SK-N-SH (cell line): ENCODE measurements around the gene MMP24OS. TPM values are rescaled to one million over a fixed set of nuclear protein-coding genes. Genes with fewer than 3 reads are reported as not detected.
"Not testable (repeated sequence)": the region's sequence is repeated elsewhere in the genome, so short reads cannot be mapped to it uniquely, and the experiment has no call there.

Source experiments
- CTCF ChIA-PET: fragments of 300-600, 350-600 bp; formaldehyde crosslinking; extraction: SDS; loops from one replicate; lab custom pipeline; 2021; lab: Yijun Ruan, JAX
- POLR2A ChIA-PET: fragments of 350-600 bp; sonication (Branson Sonifier 250); formaldehyde crosslinking; extraction: SDS; loops from one replicate; lab custom pipeline; 2020; ENCODE audit warnings: antibody characterized with exemption, inconsistent platforms; lab: Yijun Ruan, JAX
- DNase-seq: peaks from one replicate; pipeline ENCODE4 v3.0.0; 2012
- H2AFZ ChIP-seq: fragments of 200-600 bp; sonication (generic); 2 replicates; pipeline ENCODE4 v1.8.1; 2016; ENCODE audit warnings: antibody characterized with exemption, mild to moderate bottlenecking, low read depth
- H3F3A ChIP-seq: fragments of 200-600 bp; sonication (generic); replicated peaks from 2 replicates; pipeline ENCODE3; 2016; ENCODE audit warnings: antibody characterized with exemption, mild to moderate bottlenecking; ENCODE audit not compliant: insufficient read depth
- H3K27ac ChIP-seq, 2 experiments: fragments of 200-500 bp in 1 of 2; fragments of 200-600 bp in 1 of 2; sonication (Bioruptor generic) in 1 of 2; sonication (generic), shearing (Covaris generic) in 1 of 2; 2 replicates each; pipeline versions ENCODE4 v1.5.1 to v1.6.1; 2014 to 2016; ENCODE audit warnings: low read depth in 2 of 2, inconsistent platforms in 1 of 2, low read length in 1 of 2, mild to moderate bottlenecking in 1 of 2, mixed read lengths in 1 of 2
- H3K27me3 ChIP-seq: fragments of 200-600 bp; sonication (generic), shearing (Covaris generic); 2 replicates; pipeline ENCODE4 v1.6.1; 2016; ENCODE audit warnings: mixed run types; ENCODE audit not compliant: insufficient read depth
- H3K36me3 ChIP-seq, 2 experiments: fragments of 200-500 bp in 1 of 2; fragments of 200-600 bp in 1 of 2; sonication (Bioruptor generic) in 1 of 2; sonication (generic) in 1 of 2; replicated peaks in 1 of 2; 2 replicates each; pipeline versions ENCODE3 to v1.5.1; 2014 to 2016; ENCODE audit warnings: low read length in 1 of 2, mild to moderate bottlenecking in 1 of 2; ENCODE audit not compliant: insufficient read depth in 2 of 2, control insufficient read depth in 1 of 2
- H3K4me1 ChIP-seq, 2 experiments: fragments of 200-500 bp in 1 of 2; fragments of 200-600 bp in 1 of 2; sonication (Bioruptor generic) in 1 of 2; sonication (generic), shearing (Covaris generic) in 1 of 2; 2 replicates each; pipeline versions ENCODE4 v1.5.1 to v1.6.1; 2014 to 2016; ENCODE audit warnings: low read depth in 1 of 2, low read length in 1 of 2, mixed run types in 1 of 2; ENCODE audit not compliant: insufficient read depth in 2 of 2, control insufficient read depth in 1 of 2
- H3K4me2 ChIP-seq: fragments of 200-600 bp; sonication (generic), shearing (Covaris generic); 2 replicates; pipeline ENCODE4 v1.6.1; 2017; ENCODE audit warnings: mixed run types
- H3K4me3 ChIP-seq, 2 experiments: fragments of 200-500 bp in 1 of 2; fragments of 200-600 bp in 1 of 2; sonication (Bioruptor generic) in 1 of 2; sonication (generic), shearing (Covaris generic) in 1 of 2; 2 replicates each; pipeline versions ENCODE4 v1.5.1 to v1.8.1; 2014 to 2016; ENCODE audit warnings: low read depth in 2 of 2, inconsistent platforms in 1 of 2, low read length in 1 of 2, mild to moderate bottlenecking in 1 of 2, mixed read lengths in 1 of 2, moderate library complexity in 1 of 2
- H3K79me2 ChIP-seq: fragments of 200-600 bp; sonication (generic); 2 replicates; pipeline ENCODE4 v1.8.1; 2017; ENCODE audit warnings: mild to moderate bottlenecking; ENCODE audit not compliant: insufficient read depth
- H3K9ac ChIP-seq: fragments of 200-600 bp; sonication (generic); 2 replicates; pipeline ENCODE4 v1.6.1; 2017; ENCODE audit warnings: mixed run types
- H3K9me2 ChIP-seq: fragments of 200-600 bp; sonication (generic); 2 replicates; pipeline ENCODE4 v1.6.1; 2017; ENCODE audit warnings: mixed run types
- H3K9me3 ChIP-seq: fragments of 200-600 bp; sonication (generic); 2 replicates; pipeline ENCODE4 v1.6.1; 2017; ENCODE audit warnings: mixed run types, mild to moderate bottlenecking, moderate library complexity
- H4K20me1 ChIP-seq: fragments of 200-600 bp; sonication (generic); 2 replicates; pipeline ENCODE4 v1.6.1; 2017; ENCODE audit warnings: mild to moderate bottlenecking, mixed run types; ENCODE audit not compliant: insufficient read depth
- EZH2phosphoT487 ChIP-seq: fragments of 200-600 bp; sonication (generic); IDR thresholded peaks from 2 replicates; pipeline ENCODE4 v1.6.1; 2017; ENCODE audit warnings: low read depth, mixed run types, mild to moderate bottlenecking, antibody characterized with exemption, moderate library complexity, borderline replicate concordance
- FOXJ3 ChIP-seq: sonication (generic); formaldehyde crosslinking; IDR thresholded peaks from 2 replicates; pipeline ENCODE4 v1.5.1; 2020; ENCODE audit warnings: mild to moderate bottlenecking, missing genetic modification reagents
- RXRA ChIP-seq: IDR thresholded peaks from 2 replicates; pipeline ENCODE4 v1.4.0; 2012; ENCODE audit warnings: low read depth, mild to moderate bottlenecking, borderline replicate concordance
- USF2 ChIP-seq: fragments of 150-350 bp; IDR thresholded peaks from 2 replicates; pipeline ENCODE4 v1.6.1; 2017; ENCODE audit warnings: antibody characterized with exemption, low read length, low read depth, borderline replicate concordance
- WGBS: methylation state at CpG from one replicate; pipeline ENCODE4 v1.1.6; 2017; ENCODE audit warnings: low lambda C conversion rate; 5-methylcytosine and 5-hydroxymethylcytosine counted together
- polyA plus RNA-seq, 3 experiments: library from polyadenylated mRNA; depleted of rRNA; stranded (reverse); fragments of >200 nt; gene quantifications; 2 replicates each; pipeline ENCODE4 v1.2.3, GENCODE V29; 2012

The MMP24OS gene
- polyA plus RNA-seq, 1 of the 3 experiments (the other 2 are of a cell fraction) = 53.1 TPM

DNA sequence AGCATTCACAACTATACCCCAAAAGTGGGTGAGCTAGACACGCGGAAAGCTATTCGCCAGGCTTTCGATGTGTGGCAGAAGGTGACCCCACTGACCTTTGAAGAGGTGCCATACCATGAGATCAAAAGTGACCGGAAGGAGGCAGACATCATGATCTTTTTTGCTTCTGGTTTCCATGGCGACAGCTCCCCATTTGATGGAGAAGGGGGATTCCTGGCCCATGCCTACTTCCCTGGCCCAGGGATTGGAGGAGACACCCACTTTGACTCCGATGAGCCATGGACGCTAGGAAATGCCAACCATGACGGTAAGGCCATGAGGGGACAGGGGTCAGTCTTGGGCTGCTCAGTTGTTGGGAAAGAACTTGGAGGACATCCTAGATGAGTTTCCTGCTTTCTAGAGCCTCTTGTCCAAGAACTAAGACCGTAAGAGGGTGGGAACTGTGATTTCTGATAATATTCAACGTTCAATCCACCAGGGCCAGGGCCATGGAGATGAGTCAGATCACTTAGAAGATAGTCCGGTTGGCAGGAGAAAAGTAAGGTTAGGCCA is 23.4 kb downstream of the MMP24OS start:
- ChIA-PET POLR2A (no interaction called here), CTCF (interaction anchor here (1.1 to 5.2 kb wide), 2 partner anchors 14 to 46 kb away, joined by 3 to 19 read pairs; no protein-coding TSS in a partner anchor)
- Histone ChIP-seq H3K9me3 (no peaks in the 10 kb centered on the region), H3K27ac (no peak overlapping the region), H3K9ac (no peak overlapping the region), H3K27me3 (no peaks in the 10 kb centered on the region), H3F3A (peaks cover 19% of the 10 kb centered on the region), H3K36me3 (no peaks in the 10 kb centered on the region), H3K4me3 (no peak overlapping the region), H4K20me1 (no peaks in the 10 kb centered on the region), H3K4me1 (peaks cover 4 to 10% of the 10 kb centered on the region in 2 experiments; a peak in 2 of 4 replicates), H3K79me2 (no peaks in the 10 kb centered on the region), H3K4me2 (no peak overlapping the region), H3K9me2 (no peaks in the 10 kb centered on the region), H2AFZ (no peak overlapping the region)
- TF ChIP-seq FOXJ3 (CRISPR knock-in tag) (no peak), EZH2phosphoT487 (no peak), USF2 (no peak)
- 93% methylated on average over 10 of the region's 12 CpGs for WGBS
- DNase-seq = no peak

DNA sequence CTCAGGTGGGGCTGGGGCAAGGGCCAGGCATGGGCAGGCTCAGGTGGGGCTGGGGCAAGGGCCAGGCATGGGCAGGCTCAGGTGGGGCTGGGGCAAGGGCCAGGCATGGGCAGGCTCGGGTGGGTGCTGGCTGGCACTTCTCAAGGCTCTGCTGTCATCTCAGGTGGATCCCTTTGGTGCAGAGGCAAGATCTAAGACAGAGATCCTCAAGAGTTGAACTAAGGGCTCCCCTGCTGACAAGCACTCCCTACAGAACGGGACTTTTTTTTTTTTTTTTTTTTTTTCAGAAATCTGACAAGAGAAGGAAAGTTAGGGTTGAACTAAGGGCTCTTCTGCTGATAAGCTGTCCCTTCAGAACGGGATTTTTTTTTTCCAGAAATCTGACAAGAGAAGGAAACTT is 24.9 kb downstream of the MMP24OS start:
- CTCF ChIA-PET = interaction anchor here (0.6 to 5.2 kb wide), 3 partner anchors 16 to 155 kb away, joined by 3 to 19 read pairs (median 3); no protein-coding TSS in a partner anchor

GRCh38 chr20:35252598-35252997 is 25.3 kb downstream of the MMP24OS start:
- H3K4me2 ChIP-seq, H3K27me3 ChIP-seq, H3K4me3 ChIP-seq, DNase-seq, H3F3A ChIP-seq, H2AFZ ChIP-seq, H4K20me1 ChIP-seq, H3K9ac ChIP-seq, H3K27ac ChIP-seq, H3K4me1 ChIP-seq, H3K9me3 ChIP-seq, H3K9me2 ChIP-seq, H3K36me3 ChIP-seq, H3K79me2 ChIP-seq, POLR2A ChIA-PET: not testable (repeated sequence)
- CTCF ChIA-PET = interaction anchor here (0.6 to 0.7 kb wide), 2 partner anchors 100 to 154 kb away, joined by 3 read pairs; no protein-coding TSS in a partner anchor
- WGBS = no CpG with 5 or more reads among the region's 2 CpGs

More for the DNA sequence above, 24.9 kb downstream of the MMP24OS start:
- DNase-seq = no peak
- no peak for TF ChIP-seq RXRA
- H2AFZ ChIP-seq = no peak overlapping the region
- H3K9me3 ChIP-seq = no peaks in the 10 kb centered on the region
- H3K79me2 ChIP-seq = no peaks in the 10 kb centered on the region
- H3K4me2 ChIP-seq = no peak overlapping the region
- no peak overlapping the region for H3K9ac ChIP-seq
- no peaks in the 10 kb centered on the region for H3K9me2 ChIP-seq
- peaks cover 4 to 9% of the 10 kb centered on the region in 2 experiments; a peak in 2 of 4 replicates for H3K4me1 ChIP-seq
- POLR2A ChIA-PET = no interaction called here
- H3K27ac ChIP-seq = no peak overlapping the region
- no peaks in the 10 kb centered on the region for H3K36me3 ChIP-seq
- no peaks in the 10 kb centered on the region for H3K27me3 ChIP-seq
- no peak overlapping the region for H3K4me3 ChIP-seq
- WGBS = 77% methylated on average over 3 of the region's 3 CpGs
- H4K20me1 ChIP-seq = no peaks in the 10 kb centered on the region
- H3F3A ChIP-seq = peaks cover 12% of the 10 kb centered on the region
